Renal pelvis (tissue), 4 donors: ENCODE measurements around the gene BRD9. TPM values are rescaled to one million over a fixed set of nuclear protein-coding genes. Genes with fewer than 3 reads are reported as not detected.

Experiments
- DNase-seq: peaks from one replicate; pipeline ENCODE4 v3.0.0-alpha.2; 2013
- polyA plus RNA-seq, 3 donors: library from polyadenylated mRNA; unstranded; fragments of 120-200 nt; gene quantifications; one replicate each; pipeline ENCODE4 v1.2.1, GENCODE V29; 2013; ENCODE audit not compliant: insufficient read length in 3 of 3

Gene BRD9
- polyA plus RNA-seq, 3 donors: 39.3 to 44.0 (median 43.7) TPM

DNA sequence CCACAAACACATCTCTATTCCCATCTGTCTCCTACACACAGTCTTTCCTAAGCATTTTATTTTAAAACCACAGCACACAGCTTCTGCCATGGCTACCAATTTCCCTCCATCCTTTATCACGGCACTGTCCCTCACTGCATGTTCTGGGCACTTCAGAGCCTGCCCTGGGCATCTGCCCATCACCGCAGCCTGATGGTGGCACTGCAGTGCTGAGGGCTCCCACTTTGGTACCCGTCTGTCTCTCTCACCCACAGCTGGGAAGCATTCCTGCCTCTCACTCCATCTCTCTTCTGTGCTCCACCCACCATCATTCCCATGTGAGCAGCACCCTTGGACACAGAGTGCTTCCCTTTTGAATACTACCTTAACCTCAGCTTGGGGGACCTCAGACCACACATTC, 73.5 kb downstream of the BRD9 start:
- no peak for DNase-seq

DNA sequence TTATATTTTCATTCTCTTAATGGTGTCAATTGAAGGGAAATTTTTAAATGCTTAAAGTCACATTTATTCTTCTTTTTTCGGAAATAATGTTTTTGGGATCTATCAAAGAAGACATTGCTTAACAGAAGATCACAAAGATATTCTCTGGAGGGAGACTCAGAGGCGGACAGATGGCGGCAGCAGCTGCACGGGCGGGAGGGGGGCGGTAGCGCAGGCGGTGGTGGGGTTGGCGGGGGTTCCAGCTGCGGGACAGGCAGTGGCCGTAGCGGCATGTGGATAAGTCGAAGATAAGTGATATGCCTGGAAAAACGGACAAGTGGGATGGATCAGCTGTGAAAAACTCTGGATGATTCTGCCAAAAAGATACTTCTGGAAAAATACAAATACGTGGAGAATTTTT, 76.4 kb downstream of the BRD9 start:
- no peak for DNase-seq

DNA sequence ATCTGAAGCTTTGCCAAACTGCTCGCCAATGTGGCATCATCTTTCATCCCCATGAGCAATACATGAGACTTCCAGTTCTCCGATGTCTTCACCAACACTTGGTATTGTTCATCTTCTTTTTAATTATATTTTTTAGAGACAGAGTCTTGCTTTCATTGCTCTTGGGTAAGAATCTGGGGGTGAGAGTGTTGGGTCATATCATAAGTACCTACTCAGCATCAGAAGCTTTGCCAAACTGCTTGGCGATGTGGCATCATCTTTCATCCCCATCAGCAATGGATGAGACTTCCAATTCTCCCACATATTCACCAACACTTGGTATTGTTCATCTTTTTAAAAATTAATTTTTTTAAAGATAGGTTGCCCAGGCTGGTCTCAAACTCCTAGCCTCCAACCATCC, 77.2 kb downstream of the BRD9 start:
- DNase-seq: no peak

Other genes with a start within 250 kb of the BRD9 start
- 1 to 10 TPM; 3.5 to 6.4 (median 4.2) TPM for gene TPPP, start 199.4 kb downstream of the BRD9 start, polyA plus RNA-seq
- 1 to 10 TPM; 7.9 to 9.2 (median 8.7) TPM for gene ZDHHC11B, start 108.1 kb downstream of the BRD9 start, polyA plus RNA-seq
- 10 to 100 TPM in 1 of 3 donors, 1 to 10 TPM in 2; 8.5 to 12.0 (median 9.9) TPM for gene ZDHHC11, start 41.8 kb downstream of the BRD9 start, polyA plus RNA-seq
- gene TRIP13, start 83 bp upstream of the BRD9 start, polyA plus RNA-seq: 10 to 100 TPM; 13.1 to 17.4 (median 13.6) TPM
- gene NKD2, start 116.0 kb upstream of the BRD9 start, polyA plus RNA-seq: 10 to 100 TPM; 16.4 to 21.1 (median 20.5) TPM
- gene SLC12A7, start 219.3 kb upstream of the BRD9 start, polyA plus RNA-seq: 10 to 100 TPM; 41.3 to 50.2 (median 44.3) TPM